DMS53 (cell line): Measurements from ENCODE around the gene TRIM15.
"Not testable (repeated sequence)": the region's sequence is repeated elsewhere in the genome, so short reads cannot be mapped to it uniquely, and the experiment has no call there.

Experiments
- DNase-seq: peaks from one replicate; lab custom pipeline; 2025; lab: John Stamatoyannopoulos, UW

The TRIM15 gene

GRCh38 chr6:30198166-30199084, 35.1 kb downstream of the TRIM15 start:
- DNase-seq, result no peak

GRCh38 chr6:30200551-30201281, 37.4 kb downstream of the TRIM15 start:
- DNase-seq, result no peak

DNA sequence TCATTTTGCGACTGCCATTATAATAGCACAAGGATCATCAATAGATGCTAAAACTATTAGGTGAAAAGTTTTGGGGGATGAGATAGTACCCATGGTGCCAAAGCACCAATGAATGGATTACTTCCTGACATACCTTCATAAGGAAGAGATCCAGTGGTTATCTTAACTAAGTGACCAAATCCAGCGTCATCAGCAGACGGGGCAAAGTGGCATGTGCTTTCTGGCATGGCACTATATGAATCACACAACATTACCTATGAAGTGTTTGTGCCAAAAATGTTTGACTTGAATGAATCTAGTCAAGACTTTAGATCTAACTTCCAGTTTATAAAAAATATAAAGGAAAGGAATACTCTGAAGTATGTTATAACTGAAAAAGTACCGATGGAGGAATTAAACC, 39.0 kb downstream of the TRIM15 start:
- DNase-seq, result no peak

DNA sequence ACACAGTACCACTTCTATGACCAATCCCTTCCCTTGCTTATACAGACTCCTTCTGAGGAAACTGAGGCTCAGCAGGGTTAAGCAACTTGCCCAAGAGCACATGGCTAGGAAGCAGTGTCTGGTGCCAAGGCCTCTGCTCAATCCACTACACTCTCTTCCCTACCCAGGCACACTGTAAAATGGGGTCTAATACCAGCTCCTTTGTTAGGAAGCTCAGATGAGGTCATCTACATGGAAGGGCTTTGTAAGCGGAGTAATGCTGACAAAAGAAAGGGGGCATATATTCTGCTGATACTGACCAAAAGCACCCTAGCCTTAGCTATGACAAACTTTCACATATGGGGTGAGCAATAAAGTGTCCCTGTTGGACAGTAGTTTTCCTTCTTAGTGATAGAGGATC, 40.8 kb downstream of the TRIM15 start:
- DNase-seq, result no peak

GRCh38 chr6:30206152-30206551, 42.8 kb downstream of the TRIM15 start:
- DNase-seq, result no peak

GRCh38 chr6:30206799-30207618, 43.7 kb downstream of the TRIM15 start:
- DNase-seq, result no peak

GRCh38 chr6:30207619-30208295, 44.4 kb downstream of the TRIM15 start:
- no peak for DNase-seq

- DNase-seq, result no peak
These were observed 48.0 kb downstream of the TRIM15 start for GRCh38 chr6:30211306-30211705.

DNA sequence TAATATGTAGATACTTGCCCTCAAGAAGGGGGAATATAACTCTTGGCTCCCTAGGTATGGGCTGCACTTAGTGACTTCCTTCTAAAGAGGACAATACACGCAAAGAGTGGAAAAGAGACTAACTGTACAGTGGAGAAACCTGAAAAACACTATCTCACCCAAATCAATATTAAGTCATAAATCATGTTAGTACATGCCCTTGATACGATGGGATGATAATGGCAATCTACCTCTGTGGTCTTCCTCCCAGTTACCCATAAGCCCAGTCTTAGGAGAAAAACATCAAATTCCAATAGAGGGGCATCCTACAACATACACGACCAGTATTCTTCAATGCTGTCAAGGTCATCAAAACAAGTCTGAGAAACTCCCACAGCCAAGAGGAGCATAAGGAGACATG, 48.6 kb downstream of the TRIM15 start:
- no peak for DNase-seq

GRCh38 chr6:30212865-30213666, 49.7 kb downstream of the TRIM15 start, which contains the start of gene TRIM26:
TRIM26 (minus strand) TSS chr6:30213406; CDS start chr6:30199103, 14,303 bp downstream.
- peak; percentile 99 for DNase-seq

GRCh38 chr6:30213667-30213956, 50.3 kb downstream of the TRIM15 start:
- no peak for DNase-seq

- peak; percentile 93 for DNase-seq
These were observed 50.8 kb downstream of the TRIM15 start for GRCh38 chr6:30213957-30214656.

DNA sequence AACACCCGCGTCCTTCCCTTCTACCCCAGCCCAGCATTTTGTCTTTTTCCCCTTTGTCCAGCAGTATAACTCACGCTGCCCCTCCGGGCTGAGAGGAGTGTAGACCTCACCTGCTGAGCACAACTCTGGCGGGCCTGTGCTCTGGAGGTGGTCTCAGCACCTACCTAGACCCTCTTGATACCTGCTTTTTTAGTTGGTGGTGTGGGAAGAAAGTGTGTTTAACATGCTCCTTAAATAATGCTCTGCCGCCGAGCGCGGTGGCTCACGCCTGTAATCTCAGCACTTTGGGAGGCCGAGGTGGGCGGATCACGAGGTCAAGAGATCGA, 51.3 kb downstream of the TRIM15 start:
- DNase-seq, result no peak

GRCh38 chr6:30216096-30216495, 52.8 kb downstream of the TRIM15 start:
- DNase-seq, result no peak

DNA sequence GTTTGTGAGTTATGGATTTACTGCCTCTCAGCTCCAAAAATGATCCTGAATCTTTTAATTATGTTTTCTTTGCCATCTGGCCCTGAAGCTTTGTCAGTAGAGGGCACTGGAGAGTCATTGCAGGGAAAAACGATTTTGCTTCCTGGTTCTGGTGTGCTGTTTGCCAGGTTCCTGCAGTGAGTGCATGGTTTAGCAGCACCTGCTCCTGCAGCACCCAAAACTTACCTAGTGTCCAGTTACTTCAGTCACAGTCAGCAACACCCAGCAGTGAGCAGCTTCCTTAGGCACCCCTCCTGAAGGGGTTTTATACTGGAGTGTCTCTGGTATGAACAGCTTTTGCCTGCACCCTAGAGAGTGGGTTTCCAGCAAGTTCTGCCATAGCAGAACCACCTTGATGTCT, 55.9 kb downstream of the TRIM15 start:
- DNase-seq, result peak; percentile 91

GRCh38 chr6:30221395-30221794, 58.0 kb downstream of the TRIM15 start:
- not testable (repeated sequence) for DNase-seq

DNA sequence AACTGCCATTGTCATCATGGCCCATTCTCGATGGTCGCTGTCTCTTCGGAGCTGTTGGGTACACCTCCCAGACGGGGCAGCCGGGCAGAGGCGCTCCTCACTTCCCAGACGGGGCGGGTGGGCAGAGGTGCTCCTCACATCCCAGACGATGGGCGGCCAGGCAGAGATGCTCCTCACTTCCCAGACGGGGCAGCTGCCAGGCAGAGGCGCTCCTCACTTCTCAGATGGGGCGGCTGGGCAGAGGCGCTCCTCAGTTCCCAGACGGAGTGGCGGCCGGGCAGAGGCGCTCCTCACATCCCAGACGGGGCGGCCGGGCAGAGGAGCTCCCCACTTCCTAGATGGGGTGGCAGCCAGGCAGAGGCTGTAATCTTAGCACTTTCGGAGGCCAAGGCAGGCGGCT, 58.6 kb downstream of the TRIM15 start:
- DNase-seq, result not testable (repeated sequence)
